Ureter (tissue), 1 donor: ENCODE data around the gene RNFT2. TPM values are rescaled to one million over a fixed set of nuclear protein-coding genes. Genes with fewer than 3 reads are reported as not detected.

Experiments used
- DNase-seq: peaks from one replicate; pipeline ENCODE4 v3.0.0-alpha.2; 2020; ENCODE audit warnings: low spot score
- total RNA-seq: library from RNA; stranded (reverse); gene quantifications from one replicate; pipeline ENCODE4 v1.2.4, GENCODE V29; 2023
- donor health status: DM: yes; HTN: yes; CAD: no.

Gene RNFT2
- total RNA-seq, 1 donor from 2014 or later, result 7.2 TPM

- DNase-seq, result no peak
Observed at GRCh38 chr12:116878567-116879508, 140.7 kb downstream of the RNFT2 start.

DNA sequence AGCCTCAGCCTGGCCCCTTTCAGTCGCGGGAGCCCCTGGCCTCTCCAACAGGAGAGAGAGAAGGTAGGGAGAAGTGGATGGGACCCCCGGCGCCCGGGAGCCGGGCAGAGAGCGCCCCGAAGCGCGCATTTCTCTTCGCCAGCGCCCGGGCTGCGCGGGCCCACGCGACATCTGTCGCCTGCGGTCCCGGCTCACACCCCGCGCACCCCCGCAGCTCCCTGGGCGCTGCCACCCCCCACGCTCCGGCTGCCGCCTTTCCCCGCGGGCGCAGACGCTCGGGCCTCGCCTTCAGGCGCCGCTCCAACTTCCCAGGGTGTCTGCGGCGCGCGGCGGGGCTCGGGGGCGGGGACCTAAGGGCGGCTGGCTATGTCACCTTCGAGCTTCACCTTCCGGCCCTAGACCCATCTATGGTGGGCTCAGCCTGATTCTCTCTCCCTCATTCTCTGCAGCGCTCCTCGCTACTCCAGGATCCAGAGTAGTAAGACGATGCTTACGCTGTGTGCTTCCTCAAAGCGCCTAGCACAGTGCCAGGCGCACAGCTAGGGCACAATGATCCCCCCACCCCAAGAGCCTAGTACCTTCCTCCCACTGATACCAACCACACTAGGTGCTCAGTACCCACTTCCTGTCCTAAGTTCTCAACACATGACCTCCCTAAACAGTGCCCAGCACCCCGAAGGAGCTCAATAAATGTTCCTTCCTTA, 141.5 kb downstream of the RNFT2 start:
- no peak for DNase-seq

- no peak for DNase-seq
Observed at GRCh38 chr12:116880213-116880816, 142.2 kb downstream of the RNFT2 start.

GRCh38 chr12:116880817-116881324, 142.8 kb downstream of the RNFT2 start:
- no peak for DNase-seq

- no peak for DNase-seq
Observed at GRCh38 chr12:116881325-116881876, 143.3 kb downstream of the RNFT2 start, which contains the start of gene HRK. TSS of gene HRK (minus strand) at chr12:116881441. CDS start at chr12:116881307, 134 bp downstream.

GRCh38 chr12:116881877-116882507, 143.9 kb downstream of the RNFT2 start:
- no peak for DNase-seq

GRCh38 chr12:116882742-116883141, 144.6 kb downstream of the RNFT2 start:
- no peak for DNase-seq

DNA sequence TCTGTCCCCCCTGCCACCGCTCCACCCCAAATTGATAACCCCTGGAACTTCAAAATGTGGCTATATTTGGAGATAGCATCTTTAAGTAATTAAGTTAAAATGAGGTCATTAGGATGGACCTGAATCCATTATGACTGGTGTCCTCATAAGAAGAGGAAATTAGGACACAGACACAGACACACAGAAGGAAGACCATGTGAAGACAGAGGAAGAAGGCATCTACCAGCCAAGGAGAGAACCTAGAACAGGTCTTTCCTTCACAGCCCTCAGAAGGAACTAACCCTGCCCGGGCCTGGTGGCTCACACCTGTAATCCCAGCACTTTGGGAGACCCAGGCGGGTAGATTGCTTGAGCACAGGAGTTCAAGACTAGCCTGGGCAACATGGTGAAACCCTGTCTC, 146.8 kb downstream of the RNFT2 start:
- no peak for DNase-seq

- no peak for DNase-seq
Observed at GRCh38 chr12:116885491-116885890, 147.4 kb downstream of the RNFT2 start.

- DNase-seq, result no peak
Observed at GRCh38 chr12:116887244-116887643, 149.1 kb downstream of the RNFT2 start.

- DNase-seq, result no peak
Observed at GRCh38 chr12:116887897-116888296, 149.8 kb downstream of the RNFT2 start.

DNA sequence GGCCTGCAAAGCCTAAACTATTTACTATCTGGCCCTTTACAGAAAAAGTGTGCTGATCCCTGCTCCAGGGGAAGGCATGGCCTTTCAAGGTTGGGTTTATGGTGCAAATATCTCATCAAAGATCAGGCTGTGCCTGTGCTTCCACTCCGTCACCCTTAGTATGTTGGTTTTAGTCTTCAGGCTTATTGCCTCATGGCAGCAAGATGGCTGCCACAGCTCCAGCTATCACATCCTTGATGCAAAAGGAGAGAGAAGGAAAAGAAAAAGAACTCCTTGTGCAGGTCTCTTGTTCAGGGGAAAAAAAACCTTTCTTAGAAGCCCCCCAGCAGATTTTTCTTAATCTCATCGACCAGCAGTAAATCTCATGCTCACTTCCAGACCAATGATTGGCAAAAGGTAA, 152.2 kb downstream of the RNFT2 start:
- no peak for DNase-seq

DNA sequence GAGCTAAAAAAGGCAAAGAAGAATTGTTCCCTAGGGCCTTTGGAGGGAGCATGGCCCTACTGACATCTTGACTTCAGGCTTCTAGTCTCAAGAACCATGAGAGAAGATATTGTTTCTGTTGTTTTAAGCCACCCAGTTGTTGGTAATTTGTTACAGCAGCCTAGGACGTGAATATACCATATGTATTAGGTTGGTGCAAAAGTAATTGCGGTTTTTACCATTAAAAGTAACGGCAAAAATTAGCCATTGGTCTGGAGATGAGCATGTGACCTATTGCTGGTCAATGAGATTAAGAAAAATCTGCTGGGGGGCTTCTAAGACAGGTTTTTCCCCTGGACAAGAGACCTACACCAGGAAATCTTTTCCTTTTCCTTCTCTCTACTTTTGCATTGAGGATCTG, 152.9 kb downstream of the RNFT2 start:
- DNase-seq, result no peak

DNA sequence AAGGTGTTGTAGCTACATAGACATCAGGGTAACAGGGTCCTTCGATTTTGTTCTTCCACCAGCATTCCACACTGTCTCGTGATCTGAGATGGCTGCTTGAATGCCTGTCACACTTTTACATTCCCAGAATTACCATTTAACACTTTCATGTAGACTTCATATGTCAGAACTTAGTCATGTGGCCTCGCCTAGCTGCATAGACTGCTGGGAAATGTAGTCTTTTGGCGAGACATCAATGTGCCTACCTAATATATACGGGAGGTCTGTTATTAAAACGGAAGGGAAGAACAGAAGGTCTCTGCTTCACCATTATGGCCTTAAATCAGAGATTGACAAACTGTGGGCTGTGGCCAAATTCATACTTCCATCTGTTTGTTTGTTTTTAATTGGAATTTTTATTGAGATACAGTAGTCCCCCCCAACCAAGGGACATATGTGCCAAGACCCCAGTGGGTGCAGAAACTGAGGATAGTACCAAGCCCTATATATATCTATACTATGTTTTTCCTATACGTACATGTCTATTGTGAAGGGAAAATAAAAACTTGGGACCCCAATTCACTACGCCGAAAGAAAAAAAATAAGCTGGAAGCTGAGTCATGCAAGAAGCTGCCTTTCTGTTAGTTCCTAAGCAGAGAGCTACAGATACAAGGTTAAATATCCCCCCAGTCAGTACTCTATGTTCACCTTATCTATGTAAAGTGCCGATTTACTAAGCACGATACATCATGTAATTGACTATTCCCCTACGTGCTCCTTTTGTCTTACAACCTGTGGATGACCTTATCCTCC, 154.4 kb downstream of the RNFT2 start:
- DNase-seq, result no peak

DNA sequence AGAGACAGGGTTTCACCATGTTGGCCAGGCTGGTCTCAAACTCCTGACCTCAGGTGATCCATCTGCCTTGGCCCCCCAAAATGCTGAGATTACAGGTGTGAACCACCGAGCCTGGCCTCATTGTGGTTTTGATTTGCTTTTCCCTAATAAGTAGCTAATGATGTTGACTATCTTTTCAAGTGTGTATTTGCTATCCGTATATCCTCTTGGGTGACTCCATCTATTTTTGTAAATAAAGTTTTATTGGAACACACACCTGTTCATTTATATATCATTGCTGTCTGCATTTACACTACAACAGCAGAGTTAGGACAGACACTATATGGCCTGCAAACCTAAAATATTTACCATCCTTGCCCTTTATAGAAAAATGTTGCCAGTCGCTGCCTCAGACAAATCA, 156.8 kb downstream of the RNFT2 start:
- no peak for DNase-seq

DNA sequence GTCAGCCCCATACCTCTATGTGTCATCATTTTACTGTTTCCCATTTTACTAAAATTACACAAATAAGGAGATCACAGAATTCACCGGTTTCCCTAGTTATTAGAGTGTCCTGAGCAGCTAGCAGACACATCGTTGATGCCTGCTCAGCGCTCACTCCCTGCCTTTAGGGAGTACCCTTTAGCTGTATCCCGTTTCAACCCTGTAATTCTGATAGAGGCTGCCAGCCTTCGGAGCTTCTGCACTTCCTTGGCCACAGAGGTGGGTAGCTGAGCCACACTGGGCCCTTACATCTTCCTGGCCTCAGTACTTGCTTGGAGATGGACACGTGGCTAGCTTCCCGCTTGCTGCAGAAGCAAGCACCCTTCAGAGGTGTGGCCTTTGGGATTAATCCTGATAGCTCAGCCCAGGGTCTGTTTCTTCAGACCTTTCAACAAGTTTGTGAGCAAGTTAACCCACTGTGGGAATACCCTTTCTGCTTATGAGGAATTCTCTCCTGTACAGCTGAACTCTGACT, 158.4 kb downstream of the RNFT2 start:
- no peak for DNase-seq

- no peak for DNase-seq
Observed at GRCh38 chr12:116897476-116897875, 159.4 kb downstream of the RNFT2 start.

GRCh38 chr12:116898669-116899068, 160.6 kb downstream of the RNFT2 start:
- no peak for DNase-seq

- DNase-seq, result no peak
Observed at GRCh38 chr12:116901612-116902011, 163.5 kb downstream of the RNFT2 start.
